H9 (cell line): ENCODE data around the gene IPP. TPM values are rescaled to one million over a fixed set of nuclear protein-coding genes. Genes with fewer than 3 reads are reported as not detected.
"Not testable (repeated sequence)": the region's sequence is repeated elsewhere in the genome, so short reads cannot be mapped to it uniquely, and the experiment has no call there.

ENCODE experiments used
- DNase-seq: peaks from one replicate; pipeline ENCODE4 v3.0.0-alpha.2; 2017
- H2AFZ ChIP-seq: one replicate; pipeline ENCODE4 v1.6.1; 2013; ENCODE audit warnings: mild to moderate bottlenecking, low read length, control low read depth, moderate library complexity
- H2AK5ac ChIP-seq: 2 replicates; pipeline ENCODE4 v1.6.1; 2013; ENCODE audit warnings: low read length, control low read depth, mixed read lengths; ENCODE audit not compliant: insufficient read length
- H2BK120ac ChIP-seq: one replicate; pipeline ENCODE4 v1.6.1; 2013; ENCODE audit warnings: low read depth, mild to moderate bottlenecking, low read length, control low read depth, inconsistent platforms; ENCODE audit not compliant: poor library complexity, severe bottlenecking
- H2BK12ac ChIP-seq: 2 replicates; pipeline ENCODE4 v1.6.1; 2013; ENCODE audit warnings: low read length, control low read depth, mixed read lengths, low read depth; ENCODE audit not compliant: insufficient read length
- H2BK15ac ChIP-seq: 2 replicates; pipeline ENCODE4 v1.6.1; 2013; ENCODE audit warnings: low read depth, low read length, control low read depth
- H2BK20ac ChIP-seq: one replicate; pipeline ENCODE4 v1.6.1; 2013; ENCODE audit warnings: low read depth, mild to moderate bottlenecking, low read length, control low read depth, inconsistent platforms; ENCODE audit not compliant: poor library complexity, severe bottlenecking
- H2BK5ac ChIP-seq: 2 replicates; pipeline ENCODE4 v1.6.1; 2013; ENCODE audit warnings: low read length, control low read depth, mixed read lengths; ENCODE audit not compliant: insufficient read length
- H3K14ac ChIP-seq: 2 replicates; pipeline ENCODE4 v1.6.1; 2013; ENCODE audit warnings: low read length, control low read depth; ENCODE audit not compliant: insufficient read depth
- H3K18ac ChIP-seq: 2 replicates; pipeline ENCODE4 v1.6.1; 2013; ENCODE audit warnings: low read depth, mild to moderate bottlenecking, mixed read lengths, low read length, control low read depth; ENCODE audit not compliant: insufficient read length
- H3K23ac ChIP-seq: 2 replicates; pipeline ENCODE4 v1.6.1; 2013; ENCODE audit warnings: low read length, control low read depth, mixed read lengths, low read depth; ENCODE audit not compliant: insufficient read length
- H3K23me2 ChIP-seq: 2 replicates; pipeline ENCODE4 v1.6.1; 2013; ENCODE audit warnings: low read depth, mild to moderate bottlenecking, mixed read lengths, low read length, control low read depth; ENCODE audit not compliant: insufficient read length, poor library complexity, severe bottlenecking
- H3K27ac ChIP-seq: 2 replicates; pipeline ENCODE4 v1.5.1; 2013; ENCODE audit warnings: low read length, control low read depth, mixed read lengths, low read depth; ENCODE audit not compliant: insufficient read length
- H3K27me3 ChIP-seq: 2 replicates; pipeline ENCODE4 v1.6.1; 2013; ENCODE audit warnings: low read length, control low read depth, inconsistent platforms; ENCODE audit not compliant: insufficient read depth
- H3K4ac ChIP-seq: 2 replicates; pipeline ENCODE4 v1.6.1; 2013; ENCODE audit warnings: low read depth, mild to moderate bottlenecking, control low read depth, inconsistent platforms, low read length, moderate library complexity
- H3K4me1 ChIP-seq: 2 replicates; pipeline ENCODE4 v1.6.1; 2013; ENCODE audit warnings: low read length, control low read depth, inconsistent platforms; ENCODE audit not compliant: insufficient read depth
- H3K4me2 ChIP-seq: 2 replicates; pipeline ENCODE4 v1.6.1; 2013; ENCODE audit warnings: low read length, control low read depth, mixed read lengths; ENCODE audit not compliant: insufficient read length, insufficient read depth
- H3K56ac ChIP-seq: 2 replicates; pipeline ENCODE4 v1.6.1; 2013; ENCODE audit warnings: low read depth, mild to moderate bottlenecking, mixed read lengths, low read length, control low read depth; ENCODE audit not compliant: insufficient read length
- H3K79me1 ChIP-seq: 2 replicates; pipeline ENCODE4 v1.6.1; 2013; ENCODE audit warnings: low read depth, mild to moderate bottlenecking, moderate library complexity, low read length, control low read depth, inconsistent platforms; ENCODE audit not compliant: insufficient read depth, poor library complexity, severe bottlenecking
- H3K79me2 ChIP-seq: 2 replicates; pipeline ENCODE4 v1.6.1; 2013; ENCODE audit warnings: low read length, control low read depth, inconsistent platforms; ENCODE audit not compliant: insufficient read depth
- H3K9ac ChIP-seq: 2 replicates; pipeline ENCODE4 v1.6.1; 2013; ENCODE audit warnings: low read length, control low read depth, mixed read lengths; ENCODE audit not compliant: insufficient read length; ENCODE audit errors: extremely low read depth
- H3K9me3 ChIP-seq: one replicate; pipeline ENCODE4 v1.6.1; 2013; ENCODE audit warnings: low read depth, low read length, inconsistent platforms; ENCODE audit not compliant: control insufficient read depth
- H3T11ph ChIP-seq: one replicate; pipeline ENCODE4 v1.6.1; 2013; ENCODE audit warnings: mild to moderate bottlenecking, low read length, control low read depth, inconsistent platforms
- H4K20me1 ChIP-seq: one replicate; pipeline ENCODE4 v1.6.1; 2013; ENCODE audit not compliant: control insufficient read depth, insufficient read length, insufficient read depth
- H4K5ac ChIP-seq: 2 replicates; pipeline ENCODE4 v1.6.1; 2013; ENCODE audit warnings: low read depth, mild to moderate bottlenecking, mixed read lengths, low read length, control low read depth; ENCODE audit not compliant: insufficient read length
- H4K8ac ChIP-seq: replicated peaks from 2 replicates; pipeline ENCODE4 v1.6.1; 2013; ENCODE audit warnings: low read length, control low read depth, mixed read lengths, low read depth; ENCODE audit not compliant: insufficient read length
- H4K91ac ChIP-seq: 2 replicates; pipeline ENCODE4 v1.6.1; 2013; ENCODE audit warnings: low read depth, mild to moderate bottlenecking, moderate library complexity, mixed read lengths, low read length, control low read depth; ENCODE audit not compliant: insufficient read length
- H3K27ac Mint-ChIP-seq, 3 experiments: 2 replicates in 2 of 3; 3 replicates in 1 of 3; pipeline ENCODE4 v1.8.0; 2020 to 2021; ENCODE audit warnings: mixed read lengths in 3 of 3, mild to moderate bottlenecking in 1 of 3, moderate library complexity in 1 of 3
- H3K27me3 Mint-ChIP-seq: 2 replicates; pipeline ENCODE4 v1.8.0; 2021; ENCODE audit warnings: low read depth, mild to moderate bottlenecking, moderate library complexity, mixed read lengths
- H3K36me3 Mint-ChIP-seq, 3 experiments: 2 replicates in 2 of 3; 3 replicates in 1 of 3; pipeline ENCODE4 v1.8.0; 2020 to 2021; ENCODE audit warnings: low read depth in 3 of 3, mixed read lengths in 3 of 3; ENCODE audit not compliant: insufficient read depth in 1 of 3
- H3K4me1 Mint-ChIP-seq, 2 experiments: 2 replicates each; pipeline ENCODE4 v1.8.0; 2020; ENCODE audit warnings: mixed read lengths in 2 of 2
- H3K4me3 Mint-ChIP-seq, 2 experiments: 2 replicates in 1 of 2; 3 replicates in 1 of 2; pipeline ENCODE4 v1.8.0; 2020 to 2021; ENCODE audit warnings: mild to moderate bottlenecking in 2 of 2, mixed read lengths in 2 of 2, moderate library complexity in 1 of 2
- H3K9me3 Mint-ChIP-seq, 2 experiments: 2 replicates in 1 of 2; 3 replicates in 1 of 2; pipeline ENCODE4 v1.8.0; 2020; ENCODE audit warnings: mild to moderate bottlenecking in 2 of 2, mixed read lengths in 2 of 2, moderate library complexity in 1 of 2
- WGBS: extraction: QIAGEN DNeasy Blood & Tissue Kit; methylation state at CpG from one replicate; pipeline ENCODE4 v1.1.7; 2013; ENCODE audit warnings: missing lambda C conversion rate, low lambda C conversion rate, mixed read lengths; ENCODE audit not compliant: insufficient read length; ENCODE audit errors: extremely low coverage; 5-methylcytosine and 5-hydroxymethylcytosine counted together
- total RNA-seq: library from RNA; stranded (reverse); gene quantifications from 2 replicates; pipeline ENCODE4 v1.2.1, GENCODE V29; 2021
- TF ChIP-seq, protein P1 (sequence below): fragments of 200-600 bp; sonication (generic); conservative IDR thresholded peaks from 3 replicates; pipeline ENCODE4 v1.8.0; 2021; ENCODE audit warnings: antibody characterized with exemption, mild to moderate bottlenecking

IPP gene
- total RNA-seq, 1 experiment from 2014 or later: 6.3 TPM

DNA sequence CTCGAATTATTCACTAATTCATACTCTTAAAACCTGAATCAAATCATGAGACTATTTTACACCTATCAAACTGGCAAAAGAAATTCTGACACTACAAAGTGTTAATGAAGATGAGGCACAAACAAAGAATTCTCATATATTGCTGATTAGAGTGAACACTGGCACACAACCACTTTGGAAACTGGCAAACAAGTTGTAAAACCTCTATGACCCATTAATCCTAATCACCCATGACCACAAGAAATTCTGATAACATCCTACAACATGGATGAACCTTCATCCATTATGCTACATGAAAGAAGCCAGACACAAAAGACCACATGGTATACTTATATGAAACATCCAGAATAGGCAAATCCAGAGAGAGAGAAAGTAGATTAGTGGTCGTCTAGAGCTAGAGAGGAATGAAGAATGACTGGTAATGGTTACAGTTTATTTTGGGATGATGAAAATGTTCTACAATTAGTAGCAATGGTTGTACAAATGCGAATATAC is 72.7 kb downstream of the IPP start:
- 100% methylated on average over 1 of the region's 3 CpGs for WGBS
- no peak overlapping the region for H3K4me2 ChIP-seq
- H3K27ac ChIP-seq: no peak overlapping the region
- H4K5ac ChIP-seq: no peak overlapping the region
- no peak overlapping the region for H2BK5ac ChIP-seq
- no peak overlapping the region for H3K18ac ChIP-seq
- no peaks in the 10 kb centered on the region for H3K9me3 Mint-ChIP-seq
- no peak overlapping the region for H4K8ac ChIP-seq
- no peak overlapping the region for H2BK120ac ChIP-seq
- H3K27me3 ChIP-seq: no peaks in the 10 kb centered on the region
- no peaks in the 10 kb centered on the region for H3K9me3 ChIP-seq
- H3K4me1 ChIP-seq: peaks cover 6% of the 10 kb centered on the region; the same call in 1 of the 2 replicates
- no peak overlapping the region for H4K91ac ChIP-seq
- no peak overlapping the region for H2BK15ac ChIP-seq
- no peak overlapping the region for H2BK20ac ChIP-seq
- peak overlapping the region in 1 of 2 experiments; percentile 8; a peak in 1 of 5 replicates for H3K4me3 Mint-ChIP-seq
- H3K23ac ChIP-seq: no peak overlapping the region
- no peak overlapping the region for H3K56ac ChIP-seq
- H2AFZ ChIP-seq: no peak overlapping the region
- peaks cover 63 to 67% of the 10 kb centered on the region in 2 experiments for H3K4me1 Mint-ChIP-seq
- no peaks in the 10 kb centered on the region for H3K27me3 Mint-ChIP-seq
- TF ChIP-seq, protein P1, sequence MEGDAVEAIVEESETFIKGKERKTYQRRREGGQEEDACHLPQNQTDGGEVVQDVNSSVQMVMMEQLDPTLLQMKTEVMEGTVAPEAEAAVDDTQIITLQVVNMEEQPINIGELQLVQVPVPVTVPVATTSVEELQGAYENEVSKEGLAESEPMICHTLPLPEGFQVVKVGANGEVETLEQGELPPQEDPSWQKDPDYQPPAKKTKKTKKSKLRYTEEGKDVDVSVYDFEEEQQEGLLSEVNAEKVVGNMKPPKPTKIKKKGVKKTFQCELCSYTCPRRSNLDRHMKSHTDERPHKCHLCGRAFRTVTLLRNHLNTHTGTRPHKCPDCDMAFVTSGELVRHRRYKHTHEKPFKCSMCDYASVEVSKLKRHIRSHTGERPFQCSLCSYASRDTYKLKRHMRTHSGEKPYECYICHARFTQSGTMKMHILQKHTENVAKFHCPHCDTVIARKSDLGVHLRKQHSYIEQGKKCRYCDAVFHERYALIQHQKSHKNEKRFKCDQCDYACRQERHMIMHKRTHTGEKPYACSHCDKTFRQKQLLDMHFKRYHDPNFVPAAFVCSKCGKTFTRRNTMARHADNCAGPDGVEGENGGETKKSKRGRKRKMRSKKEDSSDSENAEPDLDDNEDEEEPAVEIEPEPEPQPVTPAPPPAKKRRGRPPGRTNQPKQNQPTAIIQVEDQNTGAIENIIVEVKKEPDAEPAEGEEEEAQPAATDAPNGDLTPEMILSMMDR: no peak
- no peak overlapping the region for H3K9ac ChIP-seq
- no peak for DNase-seq
- H3K79me1 ChIP-seq: peaks cover 3% of the 10 kb centered on the region
- no peak overlapping the region for H2BK12ac ChIP-seq
- H3T11ph ChIP-seq: no peak overlapping the region
- no peak overlapping the region for H3K4ac ChIP-seq
- no peaks in the 10 kb centered on the region for H3K23me2 ChIP-seq
- no peaks in the 10 kb centered on the region for H4K20me1 ChIP-seq
- peaks cover 3 to 6% (median 4%) of the 10 kb centered on the region in 3 experiments; a peak in 6 of 7 replicates for H3K36me3 Mint-ChIP-seq
- H3K79me2 ChIP-seq: peaks cover 68% of the 10 kb centered on the region
- H3K14ac ChIP-seq: no peak overlapping the region
- H2AK5ac ChIP-seq: no peak overlapping the region
- H3K27ac Mint-ChIP-seq: peak overlapping the region in 1 of 3 experiments; percentile 31; a peak in 1 of 7 replicates

DNA sequence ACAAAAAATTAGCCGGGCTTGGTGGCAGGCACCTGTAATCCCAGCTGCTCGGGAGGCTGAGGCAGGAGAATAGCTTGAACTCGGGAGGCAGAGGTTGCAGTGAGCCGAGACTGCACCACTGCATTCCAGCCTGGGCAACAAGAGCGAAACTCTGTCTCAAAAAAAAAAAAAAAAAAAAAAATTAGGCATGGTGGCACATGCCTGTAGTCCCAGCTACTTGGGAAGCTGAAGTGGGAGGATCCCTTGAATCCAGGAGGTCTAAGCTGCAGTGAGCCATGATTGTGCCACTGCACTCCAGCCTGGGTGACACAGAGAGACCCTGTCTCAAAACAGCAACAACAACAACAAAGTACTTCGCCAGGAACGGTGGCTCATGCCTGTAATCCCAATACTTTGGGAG is 73.9 kb downstream of the IPP start:
- not testable (repeated sequence) for H4K20me1 ChIP-seq

More for the DNA sequence above, 73.9 kb downstream of the IPP start:
- H3K4ac ChIP-seq, H2BK120ac ChIP-seq, H3K27me3 ChIP-seq, H4K5ac ChIP-seq, H4K8ac ChIP-seq, H3K23ac ChIP-seq, H2BK12ac ChIP-seq, H3K4me2 ChIP-seq, H3K4me3 Mint-ChIP-seq, H4K91ac ChIP-seq, H3K18ac ChIP-seq, H3K27ac Mint-ChIP-seq, H3K27me3 Mint-ChIP-seq, H3K27ac ChIP-seq, H3K23me2 ChIP-seq, H2BK20ac ChIP-seq, H3K56ac ChIP-seq, H3K9me3 Mint-ChIP-seq, DNase-seq, H3T11ph ChIP-seq, H2AFZ ChIP-seq, H2BK5ac ChIP-seq, H3K14ac ChIP-seq, H2AK5ac ChIP-seq, H3K4me1 ChIP-seq, H2BK15ac ChIP-seq, H3K9me3 ChIP-seq, H3K9ac ChIP-seq, H3K79me1 ChIP-seq: not testable (repeated sequence)
- no CpG with 5 or more reads among the region's 7 CpGs for WGBS
- peaks cover 4 to 10% (median 4%) of the 10 kb centered on the region in 3 experiments; a peak in 6 of 7 replicates for H3K36me3 Mint-ChIP-seq
- peaks cover 51 to 54% of the 10 kb centered on the region in 2 experiments for H3K4me1 Mint-ChIP-seq
- peaks cover 70% of the 10 kb centered on the region for H3K79me2 ChIP-seq
